ENCODE measurements around the gene IL1RAPL2.

DNA sequence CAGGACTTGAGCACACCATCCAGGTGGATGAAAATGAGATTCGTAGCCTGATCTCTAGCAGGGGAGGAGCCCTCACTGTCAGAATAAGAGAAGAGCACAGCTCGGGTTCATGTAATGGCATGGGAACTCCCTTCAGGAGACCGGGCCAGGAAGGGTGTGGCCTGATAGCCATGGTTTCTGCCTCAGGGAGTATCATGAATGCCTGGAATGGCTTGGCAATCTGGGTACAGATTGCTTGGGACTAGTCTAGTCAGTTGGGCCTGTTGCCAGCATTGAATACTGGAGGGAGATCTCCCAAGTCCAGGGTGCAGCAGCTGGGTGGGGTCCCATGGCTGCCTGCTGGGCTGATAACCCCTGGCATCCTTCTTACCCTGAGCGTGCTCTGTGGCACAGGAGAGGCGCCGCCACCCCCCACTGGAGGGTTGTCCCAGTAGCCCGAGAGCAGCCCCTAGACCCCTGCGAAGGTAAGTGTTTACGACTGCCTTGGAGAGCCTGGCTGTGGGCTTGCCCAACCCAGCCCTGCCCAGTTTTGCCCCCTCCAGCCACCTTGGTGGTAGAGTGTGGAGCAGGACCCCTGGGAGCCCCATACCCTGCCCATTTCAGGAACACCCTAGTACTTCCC, 355.7 kb downstream of the IL1RAPL2 start:
- TF ChIP-seq, protein P1, sequence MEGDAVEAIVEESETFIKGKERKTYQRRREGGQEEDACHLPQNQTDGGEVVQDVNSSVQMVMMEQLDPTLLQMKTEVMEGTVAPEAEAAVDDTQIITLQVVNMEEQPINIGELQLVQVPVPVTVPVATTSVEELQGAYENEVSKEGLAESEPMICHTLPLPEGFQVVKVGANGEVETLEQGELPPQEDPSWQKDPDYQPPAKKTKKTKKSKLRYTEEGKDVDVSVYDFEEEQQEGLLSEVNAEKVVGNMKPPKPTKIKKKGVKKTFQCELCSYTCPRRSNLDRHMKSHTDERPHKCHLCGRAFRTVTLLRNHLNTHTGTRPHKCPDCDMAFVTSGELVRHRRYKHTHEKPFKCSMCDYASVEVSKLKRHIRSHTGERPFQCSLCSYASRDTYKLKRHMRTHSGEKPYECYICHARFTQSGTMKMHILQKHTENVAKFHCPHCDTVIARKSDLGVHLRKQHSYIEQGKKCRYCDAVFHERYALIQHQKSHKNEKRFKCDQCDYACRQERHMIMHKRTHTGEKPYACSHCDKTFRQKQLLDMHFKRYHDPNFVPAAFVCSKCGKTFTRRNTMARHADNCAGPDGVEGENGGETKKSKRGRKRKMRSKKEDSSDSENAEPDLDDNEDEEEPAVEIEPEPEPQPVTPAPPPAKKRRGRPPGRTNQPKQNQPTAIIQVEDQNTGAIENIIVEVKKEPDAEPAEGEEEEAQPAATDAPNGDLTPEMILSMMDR (IDR thresholded peaks at IDR 0.05): no peak
- no peak for TF ChIP-seq POLR2A (IDR thresholded peaks at IDR 0.05)
